Urothelium cell line (cell line): ENCODE data around the gene HIVEP1.

Source experiments
- DNase-seq: peaks from one replicate; pipeline ENCODE4 v3.0.0; 2011; ENCODE audit warnings: low spot score, mixed read lengths
- FAIRE-seq: peaks from 2 replicates; lab custom pipeline; 2011; peaks lifted over from hg19 to GRCh38; lab: Jason Lieb, UNC

The HIVEP1 gene

GRCh38 chr6:12017263-12017662 is 5.2 kb downstream of the HIVEP1 start:
- FAIRE-seq (no peak), DNase-seq (no peak)

GRCh38 chr6:12017876-12018401 is 5.8 kb downstream of the HIVEP1 start:
- FAIRE-seq, result no peak

DNA sequence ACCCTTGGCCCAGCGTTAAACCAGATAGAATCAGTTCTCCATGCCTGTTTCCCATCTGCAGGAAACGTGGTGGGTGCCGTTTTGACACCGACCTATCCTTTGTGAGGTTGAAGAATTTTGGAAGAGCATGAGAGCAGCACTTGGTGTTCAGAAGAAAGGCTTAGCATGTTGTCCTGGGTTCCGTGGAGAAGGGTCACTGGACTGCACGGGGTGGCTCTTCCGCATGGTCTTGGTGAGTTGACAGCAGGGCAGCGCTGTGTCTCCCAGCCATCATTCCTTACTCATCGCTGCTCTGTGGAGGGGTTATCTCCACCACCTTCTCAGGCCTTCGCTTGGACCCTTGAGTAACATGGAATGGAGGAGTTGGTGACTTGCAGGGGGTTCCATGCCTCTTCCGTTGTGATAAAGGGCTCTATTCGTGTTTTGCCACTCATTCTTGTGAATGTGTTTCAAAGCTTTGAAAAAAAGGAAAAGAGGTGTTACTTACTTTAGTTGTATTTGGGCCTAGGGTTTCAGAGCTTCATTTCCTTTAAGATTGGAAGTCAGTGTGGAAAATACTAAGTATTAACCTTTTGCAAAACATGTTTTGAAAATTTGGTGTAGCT is 8.2 kb downstream of the HIVEP1 start:
- DNase-seq, result no peak
- FAIRE-seq, result no peak

More at GRCh38 chr6:12017876-12018401, 5.8 kb downstream of the HIVEP1 start:
- no peak for DNase-seq

- FAIRE-seq (no peak), DNase-seq (no peak)
Measured at GRCh38 chr6:12022481-12022880, 10.4 kb downstream of the HIVEP1 start.

DNA sequence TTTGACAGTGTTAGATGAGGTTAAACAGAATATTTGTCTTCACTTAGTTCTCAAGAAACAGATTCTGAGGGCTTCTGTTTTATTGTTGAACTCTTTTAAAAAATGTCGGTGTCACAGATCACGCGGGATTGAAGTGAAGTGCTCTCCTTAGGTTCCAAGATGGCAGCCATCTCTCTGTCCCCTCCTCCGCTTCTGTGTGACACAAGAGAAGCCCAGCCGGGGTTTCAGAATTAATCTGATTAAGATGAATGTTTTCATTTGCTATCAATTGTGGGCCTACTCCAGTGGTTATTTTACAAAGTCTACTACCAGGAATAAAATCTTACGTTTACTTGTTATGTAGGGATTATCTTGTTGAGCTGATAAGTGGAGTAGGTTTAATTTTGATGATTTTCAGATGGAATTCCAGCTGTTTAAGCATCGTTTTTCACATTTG is 10.9 kb downstream of the HIVEP1 start:
- no peak for FAIRE-seq

DNA sequence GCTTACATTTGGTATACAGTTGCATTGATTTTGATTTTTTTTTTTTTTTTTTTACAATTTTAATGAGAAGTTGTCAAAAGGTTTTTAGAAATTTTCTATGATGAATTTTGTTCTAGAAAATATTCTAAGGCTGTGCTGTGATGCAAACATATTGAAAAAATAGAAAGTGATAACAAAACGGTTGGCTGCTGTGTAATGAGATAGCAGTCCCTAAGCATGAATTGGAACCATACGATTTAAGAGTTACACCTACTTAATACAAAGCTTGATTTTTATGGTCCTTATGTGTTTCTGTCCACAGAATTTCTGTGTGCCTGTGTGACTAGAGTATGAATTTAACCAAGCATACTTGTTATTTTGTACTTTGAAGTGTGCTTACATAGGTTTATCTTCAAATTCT is 12.1 kb downstream of the HIVEP1 start:
- FAIRE-seq (no peak), DNase-seq (no peak)

More for the DNA sequence above, 10.9 kb downstream of the HIVEP1 start:
- no peak for DNase-seq

GRCh38 chr6:12024699-12025434 is 12.8 kb downstream of the HIVEP1 start:
- DNase-seq (no peak), FAIRE-seq (no peak)

GRCh38 chr6:12026120-12026519 is 14.0 kb downstream of the HIVEP1 start:
- FAIRE-seq, result no peak
- DNase-seq, result no peak

DNA sequence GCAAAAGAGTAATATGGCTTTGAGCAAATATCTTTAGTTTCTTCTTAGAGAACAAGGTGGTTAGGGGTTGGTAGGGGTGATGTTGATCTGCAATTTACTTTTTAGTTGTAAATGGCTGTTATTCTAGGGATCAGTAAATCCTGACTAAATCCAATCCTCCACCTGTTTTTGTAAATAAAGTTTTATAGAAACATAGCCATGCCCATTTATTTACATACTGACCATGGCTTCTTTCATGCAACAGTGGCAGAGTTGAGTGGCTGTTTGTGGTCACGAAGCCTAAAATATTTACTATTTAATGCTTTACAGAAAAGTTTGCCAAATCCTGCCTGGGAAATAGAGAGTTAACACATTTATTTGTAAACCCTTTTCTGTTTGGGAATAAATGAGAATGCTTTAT is 14.7 kb downstream of the HIVEP1 start:
- DNase-seq (no peak), FAIRE-seq (no peak)

DNA sequence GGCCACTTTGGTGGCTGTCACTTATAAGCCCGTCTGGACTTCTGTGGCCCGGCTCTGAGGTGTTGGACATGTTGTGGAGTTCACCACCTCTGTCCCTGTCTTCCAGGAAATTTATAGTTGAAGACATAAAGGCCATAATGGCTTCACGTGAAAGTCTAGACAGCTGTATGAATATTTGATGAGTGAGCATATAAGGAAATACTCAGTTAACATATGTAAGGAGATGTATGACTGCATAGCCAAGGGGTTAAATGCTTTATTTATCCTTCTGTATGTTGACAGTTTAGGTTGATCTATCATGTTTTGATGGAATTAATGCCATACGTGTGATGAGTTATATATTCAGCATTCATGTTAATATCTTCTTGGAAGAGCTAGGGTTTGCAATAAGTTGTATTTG is 16.1 kb downstream of the HIVEP1 start:
- DNase-seq (no peak), FAIRE-seq (no peak)

DNA sequence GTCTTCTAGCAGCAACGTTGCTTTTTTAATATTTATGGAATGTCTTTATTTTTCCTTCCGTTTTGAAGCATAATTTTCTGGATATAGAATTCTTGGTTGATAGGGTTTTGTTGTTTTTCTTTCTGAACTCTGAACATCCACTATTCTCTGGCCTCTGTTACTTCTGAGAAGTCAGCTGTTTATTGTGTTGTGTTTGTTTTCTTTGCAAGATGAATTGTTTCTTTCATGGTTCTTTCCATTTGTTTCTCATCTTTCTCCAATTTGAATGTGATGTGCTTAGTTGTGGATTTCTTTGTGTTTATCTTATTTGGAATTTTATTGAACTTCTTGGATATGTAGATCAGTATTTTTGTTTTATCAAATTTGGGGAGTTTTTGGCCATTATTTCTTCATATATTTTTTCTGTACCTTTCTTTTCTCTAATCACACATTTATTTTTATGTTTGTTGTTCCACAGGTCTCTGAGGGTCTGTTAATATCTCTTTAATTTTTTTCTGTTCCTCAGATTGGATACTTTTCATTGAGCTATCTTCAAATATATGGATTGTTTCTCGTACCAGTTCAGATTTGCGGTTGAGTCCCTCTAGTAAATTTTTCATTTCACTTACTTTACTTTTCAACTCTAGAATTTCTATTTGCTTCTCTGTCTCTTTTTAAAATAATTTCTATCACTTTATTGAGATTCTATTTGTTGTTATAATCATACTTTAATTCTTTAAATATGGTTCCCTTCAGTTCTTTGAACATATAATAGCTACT is 18.0 kb downstream of the HIVEP1 start:
- no peak for FAIRE-seq
- DNase-seq, result no peak

- no peak for FAIRE-seq
- no peak for DNase-seq
Measured at GRCh38 chr6:12030993-12031550, 19.0 kb downstream of the HIVEP1 start.

GRCh38 chr6:12032783-12033573 is 20.9 kb downstream of the HIVEP1 start:
- DNase-seq (no peak), FAIRE-seq (no peak)

DNA sequence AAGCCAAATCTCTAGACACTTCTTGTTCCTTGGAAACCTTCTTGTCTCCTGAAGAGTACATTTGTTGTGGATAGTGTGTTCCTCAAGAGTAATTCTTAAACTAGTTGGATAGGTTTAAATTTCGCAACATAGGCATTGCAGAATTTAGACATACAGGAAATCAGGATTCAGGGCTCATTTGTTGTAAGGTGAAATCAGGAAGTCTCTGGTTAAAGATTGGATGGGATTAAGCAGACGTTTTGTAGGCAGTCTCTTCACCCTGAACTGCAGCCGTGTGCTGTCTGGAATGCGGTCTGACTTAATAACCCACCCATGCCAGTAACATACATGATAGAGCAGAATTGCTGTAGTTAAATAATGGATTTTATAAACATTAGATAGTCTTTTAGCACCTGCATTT is 21.7 kb downstream of the HIVEP1 start:
- FAIRE-seq, result no peak

GRCh38 chr6:12034349-12034748 is 22.2 kb downstream of the HIVEP1 start:
- DNase-seq (no peak), FAIRE-seq (no peak)

More for the DNA sequence above, 21.7 kb downstream of the HIVEP1 start:
- DNase-seq, result no peak

GRCh38 chr6:12034837-12035236 is 22.7 kb downstream of the HIVEP1 start:
- FAIRE-seq (no peak), DNase-seq (no peak)

GRCh38 chr6:12036766-12037165 is 24.7 kb downstream of the HIVEP1 start:
- DNase-seq (no peak), FAIRE-seq (no peak)

- FAIRE-seq (no peak), DNase-seq (no peak)
Measured at GRCh38 chr6:12037798-12038197, 25.7 kb downstream of the HIVEP1 start.

GRCh38 chr6:12039540-12040459 is 27.7 kb downstream of the HIVEP1 start:
- FAIRE-seq (no peak), DNase-seq (no peak)
